Endometrial microvascular endothelial cells (primary cell): Measurements from ENCODE around the gene SIGLEC6. TPM values are rescaled to one million over a fixed set of nuclear protein-coding genes. Genes with fewer than 3 reads are reported as not detected.

Experiments used
- in situ Hi-C: cut with HindIII; loops from 2 replicates; pipeline ENCODE4 v1.10.0; 2017; ENCODE audit warnings: low sequenced_read_pairs, low pct_unique_long_range_greater_than_20kb; ENCODE audit errors: inconsistent ontology term
- total RNA-seq: library from RNA; depleted of rRNA; stranded (reverse); fragments of >200 nt; gene quantifications from one replicate; pipeline ENCODE4 v1.2.3, GENCODE V29; 2015; ENCODE audit errors: inconsistent ontology term

Gene SIGLEC6
- total RNA-seq, 1 donor from 2014 or later = not detected

- in situ Hi-C loops = no loop called here
Observed at GRCh38 chr19:51549533-51550324, 18.3 kb upstream of the SIGLEC6 start.

GRCh38 chr19:51548891-51549305 is 17.4 kb upstream of the SIGLEC6 start:
- in situ Hi-C loops = no loop called here

GRCh38 chr19:51548213-51548651 is 16.8 kb upstream of the SIGLEC6 start:
- in situ Hi-C loops = no loop called here

GRCh38 chr19:51547397-51548212 is 16.1 kb upstream of the SIGLEC6 start:
- in situ Hi-C loops = no loop called here

GRCh38 chr19:51546650-51547396 is 15.4 kb upstream of the SIGLEC6 start:
- in situ Hi-C loops = no loop called here

GRCh38 chr19:51546107-51546649 is 14.7 kb upstream of the SIGLEC6 start:
- in situ Hi-C loops = no loop called here

GRCh38 chr19:51544038-51544437 is 12.6 kb upstream of the SIGLEC6 start:
- in situ Hi-C loops = no loop called here

GRCh38 chr19:51542699-51543098 is 11.2 kb upstream of the SIGLEC6 start:
- in situ Hi-C loops = no loop called here

GRCh38 chr19:51541458-51542357 is 10.2 kb upstream of the SIGLEC6 start:
- in situ Hi-C loops = no loop called here

GRCh38 chr19:51539821-51540366 is 8.4 kb upstream of the SIGLEC6 start:
- in situ Hi-C loops = no loop called here

GRCh38 chr19:51535535-51535934 is 4.1 kb upstream of the SIGLEC6 start:
- in situ Hi-C loops = no loop called here

GRCh38 chr19:51530616-51531015 is 854 bp downstream of the SIGLEC6 start:
- in situ Hi-C loops = no loop called here

- in situ Hi-C loops = no loop called here
Observed at GRCh38 chr19:51529301-51529700, 2.2 kb downstream of the SIGLEC6 start.

- in situ Hi-C loops = no loop called here
Observed at GRCh38 chr19:51525651-51526050, 5.8 kb downstream of the SIGLEC6 start.

- in situ Hi-C loops = no loop called here
Observed at GRCh38 chr19:51524666-51525264, 6.7 kb downstream of the SIGLEC6 start.

- in situ Hi-C loops = no loop called here
Observed at GRCh38 chr19:51521781-51522180, 9.7 kb downstream of the SIGLEC6 start.

- in situ Hi-C loops = no loop called here
Observed at GRCh38 chr19:51521357-51521756, 10.1 kb downstream of the SIGLEC6 start.
